Ramos (cell line): Measurements from ENCODE around the gene DSCAML1.

Source experiments
- in situ Hi-C: fragments of 300-500 bp; cut with MboI; formaldehyde crosslinking; loops from one replicate; pipeline ENCODE4 v1.14.3; 2022; ENCODE audit warnings: low sequenced_read_pairs; ENCODE audit not compliant: unreplicated experiment

The DSCAML1 gene

GRCh38 chr11:117803896-117804295 is 6.9 kb upstream of the DSCAML1 start:
- in situ Hi-C loops: no loop called here

GRCh38 chr11:117799634-117800033 is 2.6 kb upstream of the DSCAML1 start:
- in situ Hi-C loops: no loop called here

GRCh38 chr11:117796456-117796871 is 552 bp downstream of the DSCAML1 start:
- in situ Hi-C loops: no loop called here

- in situ Hi-C loops: no loop called here
Measured at GRCh38 chr11:117795638-117796455, 1.2 kb downstream of the DSCAML1 start.

- in situ Hi-C loops: no loop called here
Measured at GRCh38 chr11:117794772-117795629, 2.0 kb downstream of the DSCAML1 start.

- in situ Hi-C loops: no loop called here
Measured at GRCh38 chr11:117794135-117794534, 2.9 kb downstream of the DSCAML1 start.

GRCh38 chr11:117793583-117793982 is 3.4 kb downstream of the DSCAML1 start:
- in situ Hi-C loops: no loop called here

GRCh38 chr11:117792992-117793391 is 4.0 kb downstream of the DSCAML1 start:
- in situ Hi-C loops: no loop called here

- in situ Hi-C loops: no loop called here
Measured at GRCh38 chr11:117792241-117792640, 4.8 kb downstream of the DSCAML1 start.

- in situ Hi-C loops: no loop called here
Measured at GRCh38 chr11:117790279-117790678, 6.7 kb downstream of the DSCAML1 start.

GRCh38 chr11:117789241-117789640 is 7.8 kb downstream of the DSCAML1 start:
- in situ Hi-C loops: no loop called here

GRCh38 chr11:117786135-117786870 is 10.7 kb downstream of the DSCAML1 start:
- in situ Hi-C loops: no loop called here

- in situ Hi-C loops: no loop called here
Measured at GRCh38 chr11:117782101-117782500, 14.9 kb downstream of the DSCAML1 start.

- in situ Hi-C loops: no loop called here
Measured at GRCh38 chr11:117781627-117782026, 15.4 kb downstream of the DSCAML1 start.

- in situ Hi-C loops: no loop called here
Measured at GRCh38 chr11:117780456-117780855, 16.6 kb downstream of the DSCAML1 start.

GRCh38 chr11:117774553-117774952 is 22.5 kb downstream of the DSCAML1 start:
- in situ Hi-C loops: no loop called here

- in situ Hi-C loops: no loop called here
Measured at GRCh38 chr11:117772360-117772759, 24.7 kb downstream of the DSCAML1 start.

GRCh38 chr11:117771841-117772240 is 25.2 kb downstream of the DSCAML1 start:
- in situ Hi-C loops: no loop called here

- in situ Hi-C loops: no loop called here
Measured at GRCh38 chr11:117771197-117771596, 25.8 kb downstream of the DSCAML1 start.

- in situ Hi-C loops: no loop called here
Measured at GRCh38 chr11:117770061-117770460, 27.0 kb downstream of the DSCAML1 start.

- in situ Hi-C loops: no loop called here
Measured at GRCh38 chr11:117769533-117769932, 27.5 kb downstream of the DSCAML1 start.
